GM19043 (cell line): ENCODE results near the gene SH3YL1.

Experiments
- ATAC-seq: cut with Tn5 transposase; IDR thresholded peaks from one replicate; pipeline ENCODE4 v1.9.1; 2021; ENCODE audit warnings: low read depth; ENCODE audit not compliant: unreplicated experiment

SH3YL1 gene

DNA sequence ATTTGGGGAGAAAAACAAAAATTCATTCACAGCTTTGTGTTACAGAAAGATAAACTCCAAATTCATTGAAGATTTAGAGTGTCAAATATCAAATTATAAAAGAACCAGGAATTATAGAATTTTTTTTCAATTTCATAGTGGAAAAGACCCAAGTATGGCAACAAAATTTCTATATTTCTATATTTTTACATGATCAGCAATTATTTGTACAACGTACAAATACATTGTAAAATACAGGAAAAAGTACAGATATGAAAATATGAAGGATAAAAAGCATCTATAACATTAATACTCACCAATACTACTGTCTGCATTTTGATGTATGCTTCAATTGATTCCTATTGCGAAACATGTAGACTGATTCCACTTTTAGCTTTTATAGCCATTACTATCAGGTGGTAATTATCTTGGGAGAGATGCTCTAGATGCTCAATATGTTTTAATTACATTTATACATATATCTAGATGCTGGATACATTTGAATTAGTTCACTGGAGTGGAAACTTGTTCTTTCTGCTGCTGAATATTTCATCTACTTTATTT, 4.0 kb downstream of the SH3YL1 start:
- no peak for ATAC-seq

DNA sequence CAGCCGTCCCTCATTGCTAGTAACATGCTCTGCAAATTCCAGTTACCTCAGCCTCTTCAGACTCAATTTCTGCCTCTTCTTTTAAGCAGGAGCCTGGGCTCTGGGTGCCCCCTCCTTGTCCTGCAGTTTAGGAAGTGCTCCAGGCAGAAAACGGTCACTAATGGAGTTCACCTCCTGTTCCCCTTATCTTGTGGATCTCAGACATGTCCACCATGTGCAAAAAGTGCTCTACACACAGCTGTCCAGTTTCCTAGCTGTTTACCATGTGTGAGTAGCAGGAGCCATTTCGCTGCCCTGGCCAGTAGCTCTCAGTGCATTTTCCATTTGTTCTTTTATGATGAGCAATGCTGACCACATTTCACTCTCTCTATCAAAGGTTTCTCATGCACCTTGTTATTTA, 4.9 kb downstream of the SH3YL1 start:
- ATAC-seq = no peak

DNA sequence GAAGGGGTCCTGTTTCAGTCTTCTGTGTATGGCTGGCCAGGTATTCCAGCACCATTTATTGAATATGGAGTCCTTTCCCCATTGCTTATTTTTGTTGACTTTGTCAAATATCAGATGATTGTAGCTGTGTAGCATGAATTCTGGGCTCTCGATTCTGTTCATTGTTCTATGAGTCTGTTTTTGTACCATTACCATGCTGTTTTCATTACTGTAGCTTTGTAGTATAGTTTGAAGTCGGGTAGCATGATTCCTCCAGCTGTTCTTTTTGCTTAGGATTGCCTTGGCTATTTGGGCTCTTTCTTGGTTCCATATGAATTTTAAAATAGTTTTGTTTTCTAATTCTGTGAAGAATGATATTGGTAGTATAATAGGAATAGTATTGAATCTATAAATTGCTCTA, 6.0 kb downstream of the SH3YL1 start:
- ATAC-seq = no peak

DNA sequence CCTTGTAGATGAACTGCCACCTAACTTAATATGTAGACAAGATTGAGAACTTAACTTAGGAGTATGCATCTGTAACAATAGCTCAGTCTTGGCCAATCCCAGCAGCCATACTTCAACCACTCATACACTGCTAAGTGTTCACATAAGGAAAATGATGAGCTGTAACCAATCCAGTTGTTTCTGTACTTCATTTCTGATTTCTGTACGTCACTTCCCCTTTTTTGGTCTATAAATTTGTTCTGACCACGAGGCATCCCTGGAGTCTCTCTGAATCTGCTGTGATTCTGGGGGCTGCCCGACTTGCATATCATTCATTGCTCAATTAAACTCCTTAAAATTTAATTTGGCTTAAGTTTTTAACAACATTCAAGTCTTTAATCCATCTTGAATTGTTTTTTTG, 6.4 kb downstream of the SH3YL1 start:
- no peak for ATAC-seq

DNA sequence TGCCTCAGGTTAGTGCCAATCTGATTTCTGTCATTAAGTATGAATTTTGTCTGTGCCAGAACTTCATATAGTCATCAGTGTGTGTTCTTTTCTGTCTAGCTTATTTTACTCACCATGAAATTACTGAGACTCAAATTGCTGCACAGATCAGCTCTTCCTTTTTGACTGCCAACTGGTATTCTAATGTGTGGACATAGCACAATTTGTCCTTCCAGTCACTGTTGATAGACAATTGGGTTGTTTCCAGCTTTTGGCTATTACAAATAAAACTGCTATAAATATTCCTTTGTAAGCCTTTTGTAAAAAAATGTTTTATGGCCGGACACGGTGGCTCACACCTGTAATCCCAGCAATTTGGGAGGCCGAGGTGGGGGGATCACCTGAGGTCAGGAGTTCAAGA, 7.7 kb downstream of the SH3YL1 start:
- no peak for ATAC-seq

DNA sequence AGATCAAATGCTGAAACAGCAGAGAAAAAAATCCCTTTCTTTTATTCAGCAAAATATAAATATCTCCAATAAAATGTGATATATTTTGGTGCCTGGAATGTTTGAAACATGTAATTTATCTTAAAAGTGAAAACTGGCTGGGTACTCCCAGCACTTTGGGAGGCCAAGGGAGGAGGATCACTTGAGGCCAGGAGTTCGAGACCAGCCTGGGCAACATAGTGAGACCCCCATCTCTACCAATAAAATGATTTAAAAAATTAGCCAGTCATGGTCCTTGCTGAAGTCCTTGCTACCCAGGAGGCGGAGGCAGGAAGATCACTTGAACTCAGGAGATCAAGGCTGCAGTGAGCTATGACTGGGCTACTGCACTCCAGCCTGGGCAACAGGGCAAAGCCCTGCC, 8.6 kb downstream of the SH3YL1 start:
- ATAC-seq = no peak

DNA sequence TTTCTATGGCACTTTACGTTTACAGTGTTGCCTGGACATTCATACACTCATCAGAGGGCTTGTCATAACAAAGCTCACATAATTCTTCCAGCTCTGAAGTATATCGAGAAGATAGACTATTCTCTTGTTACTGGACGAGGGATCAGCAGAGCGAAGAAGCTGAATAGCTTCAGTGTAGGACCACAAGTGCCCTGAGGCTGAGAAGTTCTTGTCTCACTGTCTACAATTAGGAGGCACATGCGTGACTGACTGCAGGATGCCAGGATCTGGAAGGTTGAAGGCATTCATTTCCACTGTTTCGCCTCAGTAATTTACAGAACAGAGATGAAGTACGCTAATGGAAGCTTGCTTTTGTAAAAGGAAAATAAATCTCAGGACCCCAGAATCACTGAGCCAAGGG, 9.6 kb downstream of the SH3YL1 start:
- ATAC-seq = no peak

DNA sequence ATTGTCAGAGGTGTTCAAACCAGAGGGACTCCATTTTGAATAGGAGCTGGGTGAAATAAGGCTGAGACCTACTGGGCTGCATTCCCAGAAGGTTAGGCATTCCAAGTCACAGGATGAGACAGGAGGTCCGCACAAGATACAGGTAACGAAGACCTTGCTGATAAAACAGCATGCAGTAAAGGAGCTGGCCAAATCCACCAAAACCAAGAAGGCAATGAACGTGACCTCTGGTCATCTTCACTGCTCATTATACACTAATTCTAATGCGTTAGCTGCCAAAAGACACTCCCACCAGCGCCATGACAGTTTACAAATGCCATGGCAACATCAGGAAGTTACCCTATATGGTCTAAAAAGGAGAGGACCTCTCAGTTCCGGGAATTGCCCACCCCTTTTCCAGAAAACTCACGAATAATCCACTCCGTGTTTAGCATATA, 10.6 kb downstream of the SH3YL1 start:
- ATAC-seq = no peak

DNA sequence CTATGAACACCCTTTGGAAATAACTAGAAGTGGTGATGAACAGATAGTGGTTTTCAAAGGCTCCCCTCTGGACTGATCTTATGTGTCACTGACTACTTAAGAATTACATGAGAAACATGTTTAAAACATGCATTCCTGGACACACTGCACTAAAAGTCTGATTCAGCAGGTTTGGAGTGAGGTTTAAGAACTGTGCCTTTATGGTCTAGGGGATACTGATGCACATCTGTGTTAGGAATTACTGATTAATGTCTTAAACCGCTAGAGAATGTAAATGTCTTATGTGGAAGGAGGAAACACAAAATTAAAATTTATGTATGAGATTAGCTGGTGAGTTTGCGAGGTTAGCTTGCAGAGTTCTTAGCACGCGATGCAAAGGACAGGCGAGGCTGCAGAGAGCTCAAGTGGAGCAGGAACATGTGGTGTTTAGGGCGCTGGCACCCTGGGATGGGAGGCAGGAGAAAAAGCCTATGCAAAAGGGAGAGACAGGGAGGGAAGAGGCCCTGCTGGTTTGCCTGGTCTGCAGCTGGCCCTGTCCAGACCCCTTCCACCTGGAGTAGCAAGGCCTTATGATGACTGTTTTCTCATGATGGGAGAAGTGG, 11.7 kb downstream of the SH3YL1 start:
- no peak for ATAC-seq

DNA sequence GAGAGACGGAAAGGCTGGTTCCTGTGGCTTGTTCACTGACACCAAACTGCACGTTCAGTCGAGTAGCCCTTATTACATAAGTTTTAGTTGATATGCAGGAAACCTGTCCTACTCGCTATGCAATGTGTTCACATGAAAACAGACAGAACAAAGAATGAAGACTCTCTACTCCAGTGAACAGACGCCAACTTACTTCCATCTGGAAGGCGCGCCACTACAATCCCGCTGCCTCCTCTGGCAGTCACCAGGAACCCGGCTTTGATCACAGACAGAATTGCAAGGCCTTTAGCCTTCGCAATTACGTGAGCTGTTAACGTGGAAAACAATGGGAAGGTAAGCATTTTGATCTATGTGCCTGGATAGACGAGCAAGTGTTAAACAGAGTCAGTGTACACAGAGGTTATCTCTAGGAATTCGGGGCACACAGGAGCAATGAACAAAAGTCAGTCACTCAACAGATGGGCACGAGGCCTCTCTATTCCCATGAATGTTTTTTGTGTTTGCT, 14.2 kb downstream of the SH3YL1 start:
- ATAC-seq = no peak

DNA sequence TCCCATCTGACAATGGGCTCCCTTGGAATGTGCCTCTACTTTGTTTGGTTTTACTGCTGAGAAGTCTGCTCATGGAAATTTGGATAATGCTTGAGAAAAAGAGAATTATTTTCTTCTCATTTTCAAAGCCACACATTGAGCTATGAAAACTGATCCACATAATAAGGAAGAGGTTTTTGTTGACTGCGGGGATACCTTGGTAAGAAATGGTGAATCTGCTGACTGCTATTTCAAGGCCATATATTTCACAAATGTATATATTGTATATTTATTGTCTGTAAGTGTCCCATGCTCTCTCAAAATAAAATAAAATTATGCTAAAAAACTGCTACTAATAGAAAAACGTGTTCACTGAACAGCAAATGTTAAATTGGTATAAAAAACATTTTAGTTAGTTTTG, 15.1 kb downstream of the SH3YL1 start:
- ATAC-seq = no peak

DNA sequence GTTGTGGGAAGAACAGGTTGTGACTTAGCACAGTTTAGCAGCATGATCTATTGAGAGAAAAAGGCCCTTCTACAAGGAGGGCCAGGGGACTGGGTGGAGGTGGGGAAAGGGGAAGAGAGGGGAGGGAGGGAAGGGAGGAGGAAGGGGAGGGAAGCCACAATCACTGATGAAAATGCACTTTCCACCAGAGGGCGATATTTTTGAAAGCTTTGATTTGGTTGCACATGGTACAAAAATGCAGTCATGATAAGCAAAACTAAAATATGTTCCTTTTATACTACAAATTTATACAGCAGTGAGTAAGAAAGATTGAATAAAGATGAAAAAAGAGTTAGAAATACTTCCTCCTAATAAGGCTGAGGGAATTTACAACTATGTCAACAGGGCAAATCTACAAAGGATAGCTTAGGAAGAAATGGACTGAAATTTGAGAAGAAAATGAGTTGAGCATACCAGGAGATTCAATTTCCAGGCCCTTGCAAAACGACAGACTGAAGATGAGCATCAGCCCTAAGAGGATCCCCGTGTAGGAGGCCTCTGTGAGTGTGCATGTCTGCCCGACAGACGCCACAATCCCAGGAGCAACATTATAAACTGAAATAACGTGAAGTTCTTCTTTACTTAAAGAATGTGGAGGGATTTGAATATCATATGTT, 17.2 kb downstream of the SH3YL1 start:
- ATAC-seq = no peak

DNA sequence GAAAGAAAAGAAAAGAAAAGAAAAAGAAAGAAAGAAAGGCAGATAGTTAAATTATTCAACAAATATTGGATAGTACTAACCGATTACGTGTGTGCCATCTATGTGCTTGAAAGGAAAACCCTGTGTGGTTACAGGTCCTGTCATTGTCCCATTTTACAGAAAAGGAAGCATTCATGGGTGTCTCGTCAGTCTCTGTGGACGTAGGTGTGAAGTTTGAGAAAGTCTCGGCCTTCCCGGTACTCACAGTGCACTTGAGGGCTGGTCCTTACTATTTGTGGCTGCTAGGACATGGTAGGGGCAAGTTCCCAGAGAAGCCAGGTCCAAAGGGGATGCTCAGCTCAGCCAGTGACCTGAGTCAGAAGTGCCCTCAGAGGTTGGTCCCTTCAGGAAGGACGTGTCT, 19.3 kb downstream of the SH3YL1 start:
- no peak for ATAC-seq

DNA sequence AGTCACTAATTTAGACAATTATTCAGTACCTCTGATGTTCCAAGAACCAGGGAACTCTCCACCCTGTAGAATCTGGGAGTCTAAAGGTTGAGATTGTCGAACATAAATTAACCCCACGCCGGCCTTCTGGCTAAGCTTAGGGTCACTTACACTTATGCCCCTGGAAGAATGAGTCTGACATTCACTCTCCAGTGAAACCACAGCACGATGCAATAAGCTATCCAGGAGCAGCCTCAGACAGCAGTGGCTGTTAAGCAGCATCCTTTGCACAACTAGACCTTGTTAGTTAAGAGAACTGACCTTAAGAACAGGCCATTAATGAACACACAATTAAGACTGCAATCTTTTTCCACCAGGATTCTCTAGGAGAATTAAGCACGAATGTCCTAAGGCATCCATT, 25.0 kb downstream of the SH3YL1 start:
- ATAC-seq = no peak

DNA sequence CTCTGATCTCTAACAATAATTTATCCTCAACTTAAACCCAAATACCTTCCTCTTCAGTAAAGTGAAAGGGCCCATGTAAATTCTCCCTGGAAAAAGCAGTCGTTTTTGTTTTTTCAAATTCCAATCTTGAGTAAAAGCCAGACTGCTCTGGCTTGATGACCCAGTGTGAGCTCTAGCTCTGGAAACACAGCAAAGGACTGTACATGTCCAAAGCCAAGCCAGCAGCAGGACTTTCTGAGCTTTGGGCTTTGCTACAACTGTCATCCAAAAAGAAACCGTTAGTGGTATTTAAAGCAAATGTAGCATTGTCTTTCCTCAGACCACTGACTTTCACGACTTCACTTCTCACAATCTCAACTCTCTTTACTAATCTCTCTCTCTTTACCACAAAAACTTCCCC, 25.4 kb downstream of the SH3YL1 start:
- no peak for ATAC-seq

DNA sequence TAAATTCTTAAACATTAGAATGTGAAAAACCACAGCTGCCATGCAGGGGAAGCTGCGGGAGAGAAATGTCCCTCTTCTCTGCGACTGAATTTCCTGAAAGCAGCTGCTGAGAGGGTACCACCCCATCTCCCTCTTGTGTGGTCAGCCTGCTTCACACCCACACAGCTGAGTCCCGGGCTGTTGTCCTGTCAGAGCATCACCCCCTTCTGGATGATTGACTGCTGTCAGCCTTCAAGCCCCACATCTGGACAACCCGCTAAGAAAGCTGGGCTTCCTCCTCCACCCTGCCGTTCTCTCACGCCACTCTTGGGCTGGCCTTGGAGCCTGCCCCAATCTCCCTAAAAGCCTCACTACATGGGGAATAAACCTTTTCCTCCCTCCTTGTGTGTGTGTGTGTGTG, 26.0 kb downstream of the SH3YL1 start:
- ATAC-seq = no peak

DNA sequence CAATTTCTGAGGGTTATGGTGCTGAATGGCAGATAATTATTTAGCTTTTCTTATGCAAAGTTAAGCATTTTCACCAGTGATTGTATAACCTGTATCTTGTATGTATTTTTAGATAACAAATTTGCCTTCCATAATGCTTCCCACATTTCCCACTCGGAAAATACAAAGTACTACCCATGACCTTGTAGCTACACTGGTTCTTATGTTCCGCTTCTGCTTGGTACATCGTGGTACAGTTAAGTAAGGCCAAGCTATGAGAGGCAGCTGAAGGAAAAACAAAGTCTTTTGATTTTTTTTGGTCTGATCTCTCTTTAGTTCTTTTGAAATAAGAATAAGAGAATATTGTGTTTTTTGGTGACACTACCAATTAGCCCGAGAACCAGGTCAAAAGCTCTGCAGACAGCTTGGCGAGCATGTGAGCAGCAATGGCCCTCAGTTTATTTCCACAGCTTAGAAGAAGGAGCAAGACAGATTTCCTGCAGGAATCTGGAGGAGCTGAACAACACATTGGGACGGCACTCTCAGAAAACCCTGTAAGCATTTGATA, 26.8 kb downstream of the SH3YL1 start:
- ATAC-seq = no peak

DNA sequence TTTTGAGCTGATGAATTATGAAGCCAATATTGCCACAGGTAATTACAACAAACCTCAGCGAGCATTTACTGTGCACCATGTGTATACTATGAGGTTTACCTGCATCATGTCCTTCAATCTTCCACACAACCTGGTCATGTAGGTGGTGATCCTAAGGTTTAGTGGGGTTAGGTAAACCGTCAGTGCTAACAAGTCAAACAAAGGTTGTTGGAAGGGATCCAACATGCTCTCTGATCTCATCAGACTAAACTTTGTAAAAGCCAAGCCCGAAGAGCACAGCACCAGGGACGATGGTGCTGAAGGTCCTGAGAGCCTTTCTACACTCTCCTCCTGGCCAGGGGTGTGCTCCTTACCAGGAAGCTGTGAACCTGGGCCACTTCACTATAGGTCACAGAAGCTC, 29.4 kb downstream of the SH3YL1 start:
- ATAC-seq = no peak

DNA sequence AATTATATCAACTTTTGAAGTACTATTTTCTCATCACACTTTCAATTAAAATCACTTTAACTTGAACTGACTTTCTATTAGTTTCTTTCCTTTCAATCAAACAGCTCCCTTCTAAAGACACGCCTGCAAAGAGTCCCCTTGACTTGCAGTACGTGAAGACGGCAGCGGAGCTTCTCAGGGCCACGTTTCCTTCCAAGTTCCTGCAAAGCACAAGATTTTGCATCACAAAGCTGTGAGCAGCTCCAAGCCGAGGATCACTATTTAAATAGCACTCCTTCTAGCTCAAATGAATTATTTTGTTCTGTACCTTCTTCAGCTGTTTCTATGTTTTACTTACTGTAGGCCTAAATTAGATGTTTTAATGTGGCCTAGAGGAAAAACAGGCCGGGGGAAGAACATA, 30.8 kb downstream of the SH3YL1 start:
- ATAC-seq = no peak

DNA sequence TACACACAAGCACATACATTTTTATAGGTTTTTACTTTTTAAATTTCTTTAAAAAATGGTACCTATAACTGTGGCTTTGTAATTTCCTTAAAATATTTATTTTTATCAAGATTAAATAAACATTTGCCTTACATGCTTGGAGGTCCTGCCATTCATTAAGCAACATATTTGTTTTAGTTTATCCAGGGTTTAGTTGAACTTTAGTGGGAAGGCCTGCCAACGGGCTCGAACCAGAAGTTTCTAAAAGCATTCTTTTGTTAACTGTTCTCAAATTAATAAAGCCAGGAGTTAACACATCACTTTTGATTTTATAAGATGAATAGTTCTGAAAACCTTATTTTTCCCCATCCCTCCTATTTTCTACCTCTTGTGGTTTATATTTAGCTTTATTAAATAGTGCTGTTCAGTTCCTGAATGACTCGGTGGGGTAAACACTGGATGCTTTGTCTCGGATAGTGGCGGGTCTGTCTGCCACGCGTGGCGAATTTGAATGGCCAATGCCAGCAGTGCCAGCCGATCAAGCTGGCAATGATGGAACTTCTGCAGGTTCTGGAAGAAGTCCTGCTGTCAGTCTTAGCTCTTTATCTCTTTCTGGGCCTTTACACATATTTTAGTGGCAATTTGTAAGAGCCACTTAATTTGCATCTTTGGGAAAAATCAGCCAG, 32.2 kb downstream of the SH3YL1 start:
- ATAC-seq = no peak

DNA sequence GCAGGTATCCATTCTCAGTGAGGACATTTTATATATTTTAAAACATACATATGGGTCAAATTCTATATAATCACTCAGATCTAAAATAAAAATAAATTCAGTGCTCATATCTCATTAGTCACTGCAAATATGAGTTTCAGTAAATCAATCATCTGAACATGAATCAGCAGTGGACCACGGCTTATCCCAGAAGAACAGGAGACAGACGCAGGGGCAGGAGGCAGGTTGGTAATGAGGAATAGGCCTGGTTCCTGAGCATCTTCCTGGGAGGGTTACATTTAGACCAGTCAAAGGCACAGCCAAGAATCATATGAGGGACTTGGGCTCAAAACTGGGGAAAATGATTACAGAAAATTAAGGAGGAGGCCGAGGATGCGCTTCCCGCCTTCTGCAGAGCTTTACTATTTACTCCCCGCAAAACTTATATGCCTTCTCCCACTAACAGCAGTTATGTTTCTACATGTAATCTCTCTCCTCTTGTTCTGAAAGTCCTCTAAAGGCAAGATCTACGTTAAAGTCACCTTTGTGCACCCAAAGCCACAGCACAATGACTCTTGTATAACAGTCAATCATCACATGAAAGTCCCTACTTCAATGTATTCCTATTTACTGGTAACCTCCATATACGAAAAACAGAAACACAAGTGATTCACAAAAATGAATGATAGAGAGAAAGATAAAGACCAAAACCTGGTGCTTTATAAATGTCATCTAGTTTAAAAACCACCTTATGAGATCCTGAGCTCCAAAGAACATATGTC, 35.1 kb downstream of the SH3YL1 start:
- ATAC-seq = no peak
